OCI-LY7 (cell line): ENCODE results near the gene VENTX. TPM values are rescaled to one million over a fixed set of nuclear protein-coding genes. Genes with fewer than 3 reads are reported as not detected.

Experiments
- BruUV-seq: library from RNA; stranded (reverse); fragments of 400-500 nt; replicated peaks from 2 replicates; lab custom pipeline; 2021; lab: Mats Ljungman, UMichigan
- CTCF ChIA-PET: fragments of 300-600 bp; sonication (Branson Sonifier 250); formaldehyde crosslinking; loops from one replicate; lab custom pipeline; 2022; ENCODE audit warnings: antibody characterized with exemption; ENCODE audit not compliant: unreplicated experiment; lab: Charles Lee
- POLR2A ChIA-PET: fragments of 300-600 bp; sonication (Branson Sonifier 250); formaldehyde crosslinking; loops from one replicate; lab custom pipeline; 2022; ENCODE audit warnings: antibody characterized with exemption; lab: Charles Lee
- DNase-seq: peaks from one replicate; pipeline ENCODE4 v3.0.0-alpha.2; 2015; ENCODE audit warnings: low spot score
- H2AFZ ChIP-seq: fragments of 200-600 bp; sonication (generic), shearing (Covaris generic); 2 replicates; pipeline ENCODE4 v1.6.1; 2014; ENCODE audit warnings: mild to moderate bottlenecking, antibody characterized with exemption, low read length, moderate library complexity
- H3K27ac ChIP-seq: fragments of 200-600 bp; sonication (generic); 2 replicates; pipeline ENCODE4 v1.5.1; 2014; ENCODE audit warnings: mixed run types, low read depth, mild to moderate bottlenecking, moderate library complexity, low read length, inconsistent platforms; ENCODE audit not compliant: poor library complexity, severe bottlenecking
- H3K36me3 ChIP-seq: fragments of 200-600 bp; sonication (generic); 2 replicates; pipeline ENCODE4 v1.6.1; 2014; ENCODE audit warnings: mild to moderate bottlenecking, antibody characterized with exemption, low read length, moderate library complexity, mixed read lengths; ENCODE audit not compliant: insufficient read depth
- H3K4me1 ChIP-seq: fragments of 200-600 bp; sonication (generic); 2 replicates; pipeline ENCODE4 v1.5.1; 2014; ENCODE audit warnings: mild to moderate bottlenecking, low read length; ENCODE audit not compliant: insufficient read depth, poor library complexity, severe bottlenecking
- H3K4me2 ChIP-seq: fragments of 200-600 bp; sonication (generic); 2 replicates; pipeline ENCODE4 v1.6.1; 2014; ENCODE audit warnings: mild to moderate bottlenecking, low read length
- H3K4me3 ChIP-seq: fragments of 200-600 bp; sonication (generic); 2 replicates; pipeline ENCODE4 v1.5.1; 2014; ENCODE audit warnings: mild to moderate bottlenecking, low read depth, low read length; ENCODE audit not compliant: poor library complexity, severe bottlenecking
- H3K79me2 ChIP-seq: fragments of 200-600 bp; sonication (generic); 2 replicates; pipeline ENCODE4 v1.6.1; 2016; ENCODE audit warnings: low read depth, mild to moderate bottlenecking, low read length, moderate library complexity, mixed read lengths; ENCODE audit not compliant: insufficient read depth
- H3K9me2 ChIP-seq: fragments of 200-600 bp; sonication (generic); 2 replicates; pipeline ENCODE4 v1.6.1; 2016; ENCODE audit warnings: mild to moderate bottlenecking, low read length, mixed read lengths; ENCODE audit not compliant: insufficient read depth
- H3K9me3 ChIP-seq: fragments of 200-600 bp; sonication (generic); 2 replicates; pipeline ENCODE4 v1.6.1; 2014; ENCODE audit warnings: mild to moderate bottlenecking, mixed run types, low read length, mixed read lengths
- H4K20me1 ChIP-seq: fragments of 200-600 bp; sonication (generic); 2 replicates; pipeline ENCODE4 v1.6.1; 2014; ENCODE audit warnings: mild to moderate bottlenecking, antibody characterized with exemption, low read length, moderate library complexity, mixed read lengths; ENCODE audit not compliant: insufficient read depth
- CTCF ChIP-seq: fragments of 200-600 bp; sonication (generic); conservative IDR thresholded peaks from 2 replicates; pipeline ENCODE4 v1.5.1; 2014; ENCODE audit warnings: mild to moderate bottlenecking, antibody characterized with exemption, low read length, moderate library complexity, mixed read lengths
- EZH2phosphoT487 ChIP-seq: fragments of 200-600 bp; sonication (generic); IDR thresholded peaks from 2 replicates; pipeline ENCODE4 v1.6.1; 2018; ENCODE audit warnings: low read depth, borderline replicate concordance, mild to moderate bottlenecking, mixed run types, antibody characterized with exemption, low read length, moderate library complexity, mixed read lengths
- intact Hi-C: fragments of 100-400 bp; cut with micrococcal nuclease; formaldehyde crosslinking; loops from one replicate; pipeline ENCODE4 v1.10.0; 2022; ENCODE audit not compliant: unreplicated experiment
- total RNA-seq, 2 experiments: library from RNA; depleted of rRNA in 1 of 2; stranded (reverse); fragments of >200 nt in 1 of 2; shearing (Covaris generic) in 1 of 2; gene quantifications; 2 replicates each; pipeline ENCODE4 v1.2.3, GENCODE V29; 2014 to 2022

Gene VENTX
- total RNA-seq, 2 experiments from 2014 or later = not detected

- no peak for DNase-seq
- ChIA-PET CTCF (no interaction called here), POLR2A (no interaction called here)
- BruUV-seq = no TSS peak
- peaks cover 3% of the 10 kb centered on the region for H3K4me1 ChIP-seq
- H2AFZ ChIP-seq = no peak overlapping the region
- TF ChIP-seq CTCF (no peak), EZH2phosphoT487 (no peak)
- no peaks in the 10 kb centered on the region for H3K79me2 ChIP-seq
- intact Hi-C loops = no loop called here
- no peaks in the 10 kb centered on the region for H3K36me3 ChIP-seq
- no peak overlapping the region for H3K4me3 ChIP-seq
- no peaks in the 10 kb centered on the region for H3K9me3 ChIP-seq
- H4K20me1 ChIP-seq = no peaks in the 10 kb centered on the region; the same call in 1 of the 2 replicates
- no peaks in the 10 kb centered on the region for H3K9me2 ChIP-seq
- no peak overlapping the region for H3K27ac ChIP-seq
- H3K4me2 ChIP-seq = no peak overlapping the region
Observed at GRCh38 chr10:133266056-133266795, 28.6 kb downstream of the VENTX start.

- ChIA-PET POLR2A (no interaction called here), CTCF (no interaction called here)
- BruUV-seq = no TSS peak
Observed at GRCh38 chr10:133267293-133267692, 29.6 kb downstream of the VENTX start.

GRCh38 chr10:133267829-133268228 is 30.2 kb downstream of the VENTX start:
- H3K9me2 ChIP-seq = no peaks in the 10 kb centered on the region
- H3K79me2 ChIP-seq = no peaks in the 10 kb centered on the region
- ChIA-PET POLR2A (no interaction called here), CTCF (no interaction called here)
- no peak for DNase-seq
- H2AFZ ChIP-seq = no peak overlapping the region
- TF ChIP-seq CTCF (no peak), EZH2phosphoT487 (no peak)
- H3K4me2 ChIP-seq = no peak overlapping the region
- H4K20me1 ChIP-seq = no peaks in the 10 kb centered on the region; the same call in 1 of the 2 replicates
- H3K9me3 ChIP-seq = no peaks in the 10 kb centered on the region
- no peak overlapping the region for H3K27ac ChIP-seq
- no peak overlapping the region for H3K4me3 ChIP-seq
- H3K4me1 ChIP-seq = no peaks in the 10 kb centered on the region
- no peaks in the 10 kb centered on the region for H3K36me3 ChIP-seq
- BruUV-seq = no TSS peak
- intact Hi-C loops = no loop called here

More at GRCh38 chr10:133267293-133267692, 29.6 kb downstream of the VENTX start:
- DNase-seq = no peak
- H4K20me1 ChIP-seq = no peaks in the 10 kb centered on the region; the same call in 1 of the 2 replicates
- H3K79me2 ChIP-seq = no peaks in the 10 kb centered on the region
- H3K4me1 ChIP-seq = no peaks in the 10 kb centered on the region
- H3K36me3 ChIP-seq = no peaks in the 10 kb centered on the region
- intact Hi-C loops = no loop called here
- TF ChIP-seq EZH2phosphoT487 = no peak
- no peak overlapping the region for H3K4me3 ChIP-seq
- no peak overlapping the region for H3K27ac ChIP-seq
- no peaks in the 10 kb centered on the region for H3K9me3 ChIP-seq
- no peak overlapping the region for H2AFZ ChIP-seq
- H3K4me2 ChIP-seq = no peak overlapping the region
- no peaks in the 10 kb centered on the region for H3K9me2 ChIP-seq
